Tibial nerve (tissue), 3 donors: ENCODE results near the gene TRPM1.

Experiments
- CTCF ChIP-seq, 5 experiments: fragments of 200-600 bp in 3 of 5; fragments of 450-650 bp in 2 of 5; sonication (generic) in 3 of 5; IDR thresholded peaks; one replicate each; pipeline ENCODE4 v1.5.1; 2016 to 2019; ENCODE audit warnings: antibody characterized with exemption in 5 of 5, mild to moderate bottlenecking in 3 of 5, moderate library complexity in 2 of 5
- POLR2A ChIP-seq, 2 donors: fragments of 450-650 bp; IDR thresholded peaks; one replicate each; pipeline ENCODE4 v1.6.1; 2017; ENCODE audit warnings: antibody characterized with exemption in 2 of 2, mild to moderate bottlenecking in 2 of 2, moderate library complexity in 2 of 2

- TF ChIP-seq CTCF (IDR thresholded peaks at IDR 0.05) (no peak), POLR2A (IDR thresholded peaks at IDR 0.05) (no peak)
Observed at GRCh38 chr15:31024979-31025378, 76.5 kb downstream of the TRPM1 start.
